CD4-positive, alpha-beta T cell (primary cell): ENCODE results near the gene STK32B. TPM values are rescaled to one million over a fixed set of nuclear protein-coding genes. Genes with fewer than 3 reads are reported as not detected.

ENCODE experiments used
- ATAC-seq: fragments of 200-7000 bp; cut with Tn5 transposase; one replicate; pipeline ENCODE4 v1.10.0; 2022; ENCODE audit warnings: mild to moderate bottlenecking; ENCODE audit not compliant: poor library complexity
- CTCF ChIA-PET: fragments of 350-600 bp; sonication (Branson Sonifier 250); formaldehyde crosslinking; loops from one replicate; lab custom pipeline; 2021; ENCODE audit warnings: antibody characterized with exemption, inconsistent platforms; lab: Charles Lee
- POLR2A ChIA-PET: fragments of 350-600 bp; sonication (Branson Sonifier 250); formaldehyde crosslinking; loops from one replicate; lab custom pipeline; 2021; ENCODE audit warnings: antibody characterized with exemption, inconsistent platforms; lab: Charles Lee
- DNase-seq, 14 experiments: peaks; one replicate each; pipeline ENCODE4 v3.0.0-alpha.2; 2013 to 2020; ENCODE audit warnings: mixed read lengths in 2 of 14
- H3K27ac ChIP-seq, 2 donors: one replicate each; pipeline versions ENCODE4 v1.5.1 to v1.7.0; 2013; ENCODE audit warnings: low read length in 2 of 2, low read depth in 1 of 2, mild to moderate bottlenecking in 1 of 2
- H3K27me3 ChIP-seq, 2 experiments: 1 replicate in 1 of 2; 2 replicates in 1 of 2; pipeline versions ENCODE4 v1.6.1 to v1.7.0; 2013; ENCODE audit warnings: low read length in 2 of 2, control low read depth in 1 of 2, mild to moderate bottlenecking in 1 of 2, moderate library complexity in 1 of 2; ENCODE audit not compliant: insufficient read depth in 2 of 2, control insufficient read depth in 1 of 2
- H3K36me3 ChIP-seq: one replicate; pipeline ENCODE4 v1.6.1; 2013; ENCODE audit warnings: low read length, control low read depth; ENCODE audit not compliant: insufficient read depth
- H3K4me1 ChIP-seq: one replicate; pipeline ENCODE4 v1.6.1; 2013; ENCODE audit warnings: low read length, control low read depth; ENCODE audit not compliant: insufficient read depth
- H3K4me3 ChIP-seq: one replicate; pipeline ENCODE4 v1.5.1; 2013; ENCODE audit warnings: mild to moderate bottlenecking, low read length, moderate library complexity
- H3K9me3 ChIP-seq, 2 experiments: 1 replicate in 1 of 2; 2 replicates in 1 of 2; pipeline versions ENCODE4 v1.6.1 to v1.7.0; 2013; ENCODE audit warnings: low read length in 2 of 2, mild to moderate bottlenecking in 2 of 2, control low read depth in 1 of 2, moderate library complexity in 1 of 2; ENCODE audit not compliant: control insufficient read depth in 1 of 2, insufficient read depth in 1 of 2
- H3K27ac Mint-ChIP-seq: one replicate; pipeline ENCODE4 v1.8.0; 2020; ENCODE audit warnings: mixed read lengths
- H3K27me3 Mint-ChIP-seq: one replicate; pipeline ENCODE4 v1.8.0; 2021; ENCODE audit warnings: mixed read lengths
- H3K36me3 Mint-ChIP-seq: one replicate; pipeline ENCODE4 v1.8.0; 2021; ENCODE audit warnings: low read depth, mixed read lengths
- H3K4me1 Mint-ChIP-seq: one replicate; pipeline ENCODE4 v1.8.0; 2021; ENCODE audit warnings: low read depth, mixed read lengths
- H3K4me3 Mint-ChIP-seq: one replicate; pipeline ENCODE4 v1.8.0; 2020; ENCODE audit warnings: mild to moderate bottlenecking, mixed read lengths
- H3K9me3 Mint-ChIP-seq: one replicate; pipeline ENCODE4 v1.8.0; 2020; ENCODE audit warnings: mixed read lengths
- CTCF ChIP-seq: fragments of 200-600 bp; IDR thresholded peaks from one replicate; pipeline ENCODE4 v1.8.0; 2022; ENCODE audit warnings: antibody characterized with exemption, mild to moderate bottlenecking
- intact Hi-C, 2 experiments: fragments of 100-400 bp; cut with DNase I in 1 of 2; cut with micrococcal nuclease in 1 of 2; formaldehyde crosslinking; loops; one replicate each; pipeline versions ENCODE4 v1.15.1 to v1.9.0; 2023 to 2025; cut with DNase I, micrococcal nuclease
- total RNA-seq, 174 experiments: library from RNA in 2 of 174; stranded (reverse) in 2 of 174; gene quantifications; one replicate each; pipeline ENCODE4 v1.2.3 and lab custom pipeline; 2021 to 2026

Gene STK32B
- total RNA-seq, 2 experiments from 2014 or later = not detected

GRCh38 chr4:5473125-5473524 lies 421.8 kb downstream of the STK32B start:
- no peak overlapping the region for H3K4me3 Mint-ChIP-seq
- POLR2A ChIA-PET = interaction anchor here (0.7 kb wide), 1 partner anchor 76 kb away, joined by 3 read pairs; no protein-coding TSS in a partner anchor
- CTCF ChIA-PET = no interaction called here
- no peak overlapping the region for H3K27ac Mint-ChIP-seq
- peaks cover 3% of the 10 kb centered on the region for H3K9me3 Mint-ChIP-seq
- DNase-seq (no peak), ATAC-seq (no peak)
- Histone ChIP-seq H3K27me3 (no peaks in the 10 kb centered on the region), H3K9me3 (peaks cover 0 to 26% of the 10 kb centered on the region in 2 experiments), H3K27ac (no peak overlapping the region), H3K4me1 (no peaks in the 10 kb centered on the region), H3K36me3 (no peaks in the 10 kb centered on the region), H3K4me3 (no peak overlapping the region)
- TF ChIP-seq CTCF = no peak
- intact Hi-C loops = no loop called here
- H3K36me3 Mint-ChIP-seq = no peaks in the 10 kb centered on the region
- no peaks in the 10 kb centered on the region for H3K27me3 Mint-ChIP-seq
- H3K4me1 Mint-ChIP-seq = no peaks in the 10 kb centered on the region

GRCh38 chr4:5474756-5475155 lies 423.5 kb downstream of the STK32B start:
- POLR2A ChIA-PET = no interaction called here

GRCh38 chr4:5477613-5478012 lies 426.3 kb downstream of the STK32B start:
- no peak for DNase-seq
- H3K27me3 ChIP-seq = no peaks in the 10 kb centered on the region

More at GRCh38 chr4:5474756-5475155, 423.5 kb downstream of the STK32B start:
- no peaks in the 10 kb centered on the region for H3K27me3 Mint-ChIP-seq
- Histone ChIP-seq H3K27ac (no peak overlapping the region), H3K9me3 (peaks cover 0 to 29% of the 10 kb centered on the region in 2 experiments), H3K4me3 (no peak overlapping the region), H3K27me3 (no peaks in the 10 kb centered on the region), H3K4me1 (no peaks in the 10 kb centered on the region), H3K36me3 (no peaks in the 10 kb centered on the region)
- H3K4me3 Mint-ChIP-seq = no peak overlapping the region
- intact Hi-C loops = no loop called here
- no peak for TF ChIP-seq CTCF
- no peaks in the 10 kb centered on the region for H3K36me3 Mint-ChIP-seq
- H3K27ac Mint-ChIP-seq = no peak overlapping the region
- H3K9me3 Mint-ChIP-seq = peaks cover 3% of the 10 kb centered on the region
- CTCF ChIA-PET = no interaction called here
- no peak for DNase-seq
- H3K4me1 Mint-ChIP-seq = no peaks in the 10 kb centered on the region
- no peak for ATAC-seq

More at GRCh38 chr4:5477613-5478012, 426.3 kb downstream of the STK32B start:
- no peak overlapping the region for H3K4me3 ChIP-seq
- no peak for TF ChIP-seq CTCF
- ChIA-PET CTCF (no interaction called here), POLR2A (no interaction called here)
- Mint-ChIP-seq H3K36me3 (no peaks in the 10 kb centered on the region), H3K4me1 (no peaks in the 10 kb centered on the region), H3K27me3 (no peaks in the 10 kb centered on the region), H3K27ac (no peak overlapping the region), H3K9me3 (peaks cover 3% of the 10 kb centered on the region), H3K4me3 (no peak overlapping the region)
- H3K9me3 ChIP-seq = peaks cover 0 to 26% of the 10 kb centered on the region in 2 experiments
- ATAC-seq = no peak
- no peaks in the 10 kb centered on the region for H3K4me1 ChIP-seq
- intact Hi-C loops = no loop called here
- H3K27ac ChIP-seq = no peak overlapping the region
- H3K36me3 ChIP-seq = no peaks in the 10 kb centered on the region
